ENCODE data around the gene MPRIP. TPM values are rescaled to one million over a fixed set of nuclear protein-coding genes. Genes with fewer than 3 reads are reported as not detected.
A peak's percentile ranks its signal among the peaks of the same experiment; 100 is the strongest.

MPRIP gene
- total RNA-seq, 1 experiment from 2014 or later = 140 TPM

DNA sequence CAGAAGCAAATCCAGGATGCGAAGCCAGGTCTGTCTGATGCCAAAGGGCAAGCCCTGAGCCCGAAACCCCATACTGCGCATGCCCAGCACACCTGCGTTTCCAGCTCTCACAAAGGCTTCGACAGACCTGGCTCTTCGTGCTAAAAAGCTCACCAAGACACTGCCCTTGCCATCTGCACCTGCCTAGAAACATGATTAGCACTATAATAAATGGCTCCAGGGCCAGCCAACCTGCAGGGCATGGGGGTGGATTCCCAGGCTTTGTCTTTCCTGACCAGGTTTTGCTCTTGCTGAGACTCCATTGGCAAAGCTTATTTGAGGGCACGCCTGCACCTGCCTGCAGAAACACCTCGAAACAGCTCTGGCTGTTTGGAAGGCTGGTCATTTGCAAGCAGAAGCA is 178.3 kb downstream of the MPRIP start:
- Mint-ChIP-seq H3K36me3 (peaks cover 73% of the 10 kb centered on the region), H3K4me3 (no peak overlapping the region)

DNA sequence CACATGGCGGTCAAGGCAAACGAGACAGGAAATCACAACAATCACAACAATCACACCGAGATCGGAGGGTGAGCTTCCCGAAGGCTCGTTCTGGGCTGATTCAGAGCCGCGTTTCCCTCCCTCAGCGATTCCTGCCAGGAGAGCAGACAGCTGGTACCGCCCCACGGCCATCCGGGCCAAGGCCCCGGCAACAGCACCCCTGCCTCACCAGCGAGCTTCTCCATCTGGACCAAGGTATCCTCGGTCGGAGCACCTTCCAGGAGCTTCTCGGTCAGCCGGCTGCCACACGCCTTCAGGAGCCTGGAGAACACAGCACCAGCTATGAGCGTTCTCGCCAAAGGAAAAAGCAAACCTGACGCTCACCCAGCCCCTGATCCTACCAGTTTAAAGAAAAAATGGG is 179.1 kb downstream of the MPRIP start:
- H3K9me3 Mint-ChIP-seq = no peaks in the 10 kb centered on the region
- H3K36me3 Mint-ChIP-seq = peaks cover 77% of the 10 kb centered on the region
- H3K27me3 Mint-ChIP-seq (ENCODE audit: low read depth) = no peaks in the 10 kb centered on the region
- ATAC-seq (no peak), DNase-seq (ENCODE audit: low spot score) (no peak)
- POLR2A ChIA-PET = no interaction called here
- peak overlapping the region; percentile 57; the same call in 1 of the 2 replicates for H3K27ac Mint-ChIP-seq
- CTCF ChIA-PET = interaction anchor here (0.5 to 1.2 kb wide), 4 partner anchors 48 to 79 kb away, joined by 3 to 5 read pairs (median 3); no protein-coding TSS in a partner anchor
- no peak overlapping the region for H3K4me3 Mint-ChIP-seq
- no peak for TF ChIP-seq NR2C2 (CRISPR knock-in tag; IDR thresholded peaks at IDR 0.05)
- no peak for TF ChIP-seq FOXP1 (CRISPR knock-in tag; IDR thresholded peaks at IDR 0.05; ENCODE audit: borderline replicate concordance)
- no peaks in the 10 kb centered on the region for H3K4me1 Mint-ChIP-seq

More for the DNA sequence above, 178.3 kb downstream of the MPRIP start:
- 0 out of 2 replicates have a peak overlapping the region, but pooled peaks have one; percentile 57 for H3K27ac Mint-ChIP-seq
- ChIA-PET CTCF (interaction anchor here (1.0 to 1.1 kb wide), 2 partner anchors 49 to 78 kb away, joined by 3 to 5 read pairs; no protein-coding TSS in a partner anchor), POLR2A (no interaction called here)
- ATAC-seq = no peak
- no peaks in the 10 kb centered on the region for H3K27me3 Mint-ChIP-seq (ENCODE audit: low read depth)
- no peak for DNase-seq (ENCODE audit: low spot score)
- TF ChIP-seq, protein P1, sequence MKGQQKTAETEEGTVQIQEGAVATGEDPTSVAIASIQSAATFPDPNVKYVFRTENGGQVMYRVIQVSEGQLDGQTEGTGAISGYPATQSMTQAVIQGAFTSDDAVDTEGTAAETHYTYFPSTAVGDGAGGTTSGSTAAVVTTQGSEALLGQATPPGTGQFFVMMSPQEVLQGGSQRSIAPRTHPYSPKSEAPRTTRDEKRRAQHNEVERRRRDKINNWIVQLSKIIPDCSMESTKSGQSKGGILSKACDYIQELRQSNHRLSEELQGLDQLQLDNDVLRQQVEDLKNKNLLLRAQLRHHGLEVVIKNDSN (CRISPR knock-in tag; IDR thresholded peaks at IDR 0.05) = no peak
- TF ChIP-seq, protein P2, sequence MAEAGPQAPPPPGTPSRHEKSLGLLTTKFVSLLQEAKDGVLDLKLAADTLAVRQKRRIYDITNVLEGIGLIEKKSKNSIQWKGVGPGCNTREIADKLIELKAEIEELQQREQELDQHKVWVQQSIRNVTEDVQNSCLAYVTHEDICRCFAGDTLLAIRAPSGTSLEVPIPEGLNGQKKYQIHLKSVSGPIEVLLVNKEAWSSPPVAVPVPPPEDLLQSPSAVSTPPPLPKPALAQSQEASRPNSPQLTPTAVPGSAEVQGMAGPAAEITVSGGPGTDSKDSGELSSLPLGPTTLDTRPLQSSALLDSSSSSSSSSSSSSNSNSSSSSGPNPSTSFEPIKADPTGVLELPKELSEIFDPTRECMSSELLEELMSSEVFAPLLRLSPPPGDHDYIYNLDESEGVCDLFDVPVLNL (CRISPR knock-in tag; IDR thresholded peaks at IDR 0.05; ENCODE audit: borderline replicate concordance, low read depth) = no peak
- TF ChIP-seq, protein P3, sequence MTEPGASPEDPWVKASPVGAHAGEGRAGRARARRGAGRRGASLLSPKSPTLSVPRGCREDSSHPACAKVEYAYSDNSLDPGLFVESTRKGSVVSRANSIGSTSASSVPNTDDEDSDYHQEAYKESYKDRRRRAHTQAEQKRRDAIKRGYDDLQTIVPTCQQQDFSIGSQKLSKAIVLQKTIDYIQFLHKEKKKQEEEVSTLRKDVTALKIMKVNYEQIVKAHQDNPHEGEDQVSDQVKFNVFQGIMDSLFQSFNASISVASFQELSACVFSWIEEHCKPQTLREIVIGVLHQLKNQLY (CRISPR knock-in tag; IDR thresholded peaks at IDR 0.05) = no peak
- TF ChIP-seq, protein P4, sequence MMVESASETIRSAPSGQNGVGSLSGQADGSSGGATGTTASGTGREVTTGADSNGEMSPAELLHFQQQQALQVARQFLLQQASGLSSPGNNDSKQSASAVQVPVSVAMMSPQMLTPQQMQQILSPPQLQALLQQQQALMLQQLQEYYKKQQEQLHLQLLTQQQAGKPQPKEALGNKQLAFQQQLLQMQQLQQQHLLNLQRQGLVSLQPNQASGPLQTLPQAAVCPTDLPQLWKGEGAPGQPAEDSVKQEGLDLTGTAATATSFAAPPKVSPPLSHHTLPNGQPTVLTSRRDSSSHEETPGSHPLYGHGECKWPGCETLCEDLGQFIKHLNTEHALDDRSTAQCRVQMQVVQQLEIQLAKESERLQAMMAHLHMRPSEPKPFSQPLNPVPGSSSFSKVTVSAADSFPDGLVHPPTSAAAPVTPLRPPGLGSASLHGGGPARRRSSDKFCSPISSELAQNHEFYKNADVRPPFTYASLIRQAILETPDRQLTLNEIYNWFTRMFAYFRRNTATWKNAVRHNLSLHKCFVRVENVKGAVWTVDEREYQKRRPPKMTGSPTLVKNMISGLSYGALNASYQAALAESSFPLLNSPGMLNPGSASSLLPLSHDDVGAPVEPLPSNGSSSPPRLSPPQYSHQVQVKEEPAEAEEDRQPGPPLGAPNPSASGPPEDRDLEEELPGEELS (CRISPR knock-in tag; IDR thresholded peaks at IDR 0.05) = no peak
- TF ChIP-seq RELA (CRISPR knock-in tag; IDR thresholded peaks at IDR 0.05; ENCODE audit: borderline replicate concordance) (no peak), CREB1 (CRISPR knock-in tag; IDR thresholded peaks at IDR 0.05) (no peak)
- TF ChIP-seq, protein P5, sequence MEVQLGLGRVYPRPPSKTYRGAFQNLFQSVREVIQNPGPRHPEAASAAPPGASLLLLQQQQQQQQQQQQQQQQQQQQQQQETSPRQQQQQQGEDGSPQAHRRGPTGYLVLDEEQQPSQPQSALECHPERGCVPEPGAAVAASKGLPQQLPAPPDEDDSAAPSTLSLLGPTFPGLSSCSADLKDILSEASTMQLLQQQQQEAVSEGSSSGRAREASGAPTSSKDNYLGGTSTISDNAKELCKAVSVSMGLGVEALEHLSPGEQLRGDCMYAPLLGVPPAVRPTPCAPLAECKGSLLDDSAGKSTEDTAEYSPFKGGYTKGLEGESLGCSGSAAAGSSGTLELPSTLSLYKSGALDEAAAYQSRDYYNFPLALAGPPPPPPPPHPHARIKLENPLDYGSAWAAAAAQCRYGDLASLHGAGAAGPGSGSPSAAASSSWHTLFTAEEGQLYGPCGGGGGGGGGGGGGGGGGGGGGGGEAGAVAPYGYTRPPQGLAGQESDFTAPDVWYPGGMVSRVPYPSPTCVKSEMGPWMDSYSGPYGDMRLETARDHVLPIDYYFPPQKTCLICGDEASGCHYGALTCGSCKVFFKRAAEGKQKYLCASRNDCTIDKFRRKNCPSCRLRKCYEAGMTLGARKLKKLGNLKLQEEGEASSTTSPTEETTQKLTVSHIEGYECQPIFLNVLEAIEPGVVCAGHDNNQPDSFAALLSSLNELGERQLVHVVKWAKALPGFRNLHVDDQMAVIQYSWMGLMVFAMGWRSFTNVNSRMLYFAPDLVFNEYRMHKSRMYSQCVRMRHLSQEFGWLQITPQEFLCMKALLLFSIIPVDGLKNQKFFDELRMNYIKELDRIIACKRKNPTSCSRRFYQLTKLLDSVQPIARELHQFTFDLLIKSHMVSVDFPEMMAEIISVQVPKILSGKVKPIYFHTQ (CRISPR knock-in tag; IDR thresholded peaks at IDR 0.05) = no peak
- H3K9me3 Mint-ChIP-seq = no peaks in the 10 kb centered on the region
- no peaks in the 10 kb centered on the region for H3K4me1 Mint-ChIP-seq

DNA sequence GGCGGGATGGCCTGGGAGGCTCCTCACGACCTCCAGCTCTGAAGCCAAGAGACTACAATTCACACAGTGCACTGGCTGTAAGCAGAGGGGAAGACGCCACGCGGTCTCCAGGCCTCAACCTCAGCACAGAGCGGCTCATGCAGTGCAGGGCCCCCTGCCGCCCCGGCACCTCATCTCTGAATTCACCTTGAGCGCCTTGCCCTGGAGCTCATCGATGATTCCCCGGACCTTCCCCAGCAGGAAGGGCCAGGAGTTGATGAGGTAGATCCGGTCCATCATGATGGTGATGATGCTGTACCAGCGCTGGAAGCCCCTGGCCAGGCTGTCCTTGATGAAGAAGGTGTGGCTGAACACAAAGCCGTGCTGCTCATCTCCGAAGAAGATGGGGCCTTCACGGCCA is 181.5 kb downstream of the MPRIP start:
- Mint-ChIP-seq H3K27ac (no peak overlapping the region), H3K9me3 (no peaks in the 10 kb centered on the region), H3K4me1 (no peaks in the 10 kb centered on the region), H3K36me3 (peaks cover 76% of the 10 kb centered on the region), H3K4me3 (no peak overlapping the region), H3K27me3 (ENCODE audit: low read depth) (no peaks in the 10 kb centered on the region)
- ChIA-PET POLR2A (no interaction called here), CTCF (interaction anchor here (1.2 kb wide), 1 partner anchor 232 kb away, joined by 4 read pairs; no protein-coding TSS in a partner anchor)
- ATAC-seq = no peak
- no peak for DNase-seq (ENCODE audit: low spot score)
- TF ChIP-seq, protein P6, sequence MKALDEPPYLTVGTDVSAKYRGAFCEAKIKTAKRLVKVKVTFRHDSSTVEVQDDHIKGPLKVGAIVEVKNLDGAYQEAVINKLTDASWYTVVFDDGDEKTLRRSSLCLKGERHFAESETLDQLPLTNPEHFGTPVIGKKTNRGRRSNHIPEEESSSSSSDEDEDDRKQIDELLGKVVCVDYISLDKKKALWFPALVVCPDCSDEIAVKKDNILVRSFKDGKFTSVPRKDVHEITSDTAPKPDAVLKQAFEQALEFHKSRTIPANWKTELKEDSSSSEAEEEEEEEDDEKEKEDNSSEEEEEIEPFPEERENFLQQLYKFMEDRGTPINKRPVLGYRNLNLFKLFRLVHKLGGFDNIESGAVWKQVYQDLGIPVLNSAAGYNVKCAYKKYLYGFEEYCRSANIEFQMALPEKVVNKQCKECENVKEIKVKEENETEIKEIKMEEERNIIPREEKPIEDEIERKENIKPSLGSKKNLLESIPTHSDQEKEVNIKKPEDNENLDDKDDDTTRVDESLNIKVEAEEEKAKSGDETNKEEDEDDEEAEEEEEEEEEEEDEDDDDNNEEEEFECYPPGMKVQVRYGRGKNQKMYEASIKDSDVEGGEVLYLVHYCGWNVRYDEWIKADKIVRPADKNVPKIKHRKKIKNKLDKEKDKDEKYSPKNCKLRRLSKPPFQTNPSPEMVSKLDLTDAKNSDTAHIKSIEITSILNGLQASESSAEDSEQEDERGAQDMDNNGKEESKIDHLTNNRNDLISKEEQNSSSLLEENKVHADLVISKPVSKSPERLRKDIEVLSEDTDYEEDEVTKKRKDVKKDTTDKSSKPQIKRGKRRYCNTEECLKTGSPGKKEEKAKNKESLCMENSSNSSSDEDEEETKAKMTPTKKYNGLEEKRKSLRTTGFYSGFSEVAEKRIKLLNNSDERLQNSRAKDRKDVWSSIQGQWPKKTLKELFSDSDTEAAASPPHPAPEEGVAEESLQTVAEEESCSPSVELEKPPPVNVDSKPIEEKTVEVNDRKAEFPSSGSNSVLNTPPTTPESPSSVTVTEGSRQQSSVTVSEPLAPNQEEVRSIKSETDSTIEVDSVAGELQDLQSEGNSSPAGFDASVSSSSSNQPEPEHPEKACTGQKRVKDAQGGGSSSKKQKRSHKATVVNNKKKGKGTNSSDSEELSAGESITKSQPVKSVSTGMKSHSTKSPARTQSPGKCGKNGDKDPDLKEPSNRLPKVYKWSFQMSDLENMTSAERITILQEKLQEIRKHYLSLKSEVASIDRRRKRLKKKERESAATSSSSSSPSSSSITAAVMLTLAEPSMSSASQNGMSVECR (CRISPR knock-in tag; IDR thresholded peaks at IDR 0.05; ENCODE audit: borderline replicate concordance) = no peak
- TF ChIP-seq JUN (CRISPR knock-in tag; IDR thresholded peaks at IDR 0.05) (no peak), JAZF1 (CRISPR knock-in tag; IDR thresholded peaks at IDR 0.05) (no peak), ZBTB21 (CRISPR knock-in tag; IDR thresholded peaks at IDR 0.05; ENCODE audit: borderline replicate concordance) (no peak)
- TF ChIP-seq, protein P7, sequence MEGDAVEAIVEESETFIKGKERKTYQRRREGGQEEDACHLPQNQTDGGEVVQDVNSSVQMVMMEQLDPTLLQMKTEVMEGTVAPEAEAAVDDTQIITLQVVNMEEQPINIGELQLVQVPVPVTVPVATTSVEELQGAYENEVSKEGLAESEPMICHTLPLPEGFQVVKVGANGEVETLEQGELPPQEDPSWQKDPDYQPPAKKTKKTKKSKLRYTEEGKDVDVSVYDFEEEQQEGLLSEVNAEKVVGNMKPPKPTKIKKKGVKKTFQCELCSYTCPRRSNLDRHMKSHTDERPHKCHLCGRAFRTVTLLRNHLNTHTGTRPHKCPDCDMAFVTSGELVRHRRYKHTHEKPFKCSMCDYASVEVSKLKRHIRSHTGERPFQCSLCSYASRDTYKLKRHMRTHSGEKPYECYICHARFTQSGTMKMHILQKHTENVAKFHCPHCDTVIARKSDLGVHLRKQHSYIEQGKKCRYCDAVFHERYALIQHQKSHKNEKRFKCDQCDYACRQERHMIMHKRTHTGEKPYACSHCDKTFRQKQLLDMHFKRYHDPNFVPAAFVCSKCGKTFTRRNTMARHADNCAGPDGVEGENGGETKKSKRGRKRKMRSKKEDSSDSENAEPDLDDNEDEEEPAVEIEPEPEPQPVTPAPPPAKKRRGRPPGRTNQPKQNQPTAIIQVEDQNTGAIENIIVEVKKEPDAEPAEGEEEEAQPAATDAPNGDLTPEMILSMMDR (IDR thresholded peaks at IDR 0.05) = no peak
- TF ChIP-seq, protein P8, sequence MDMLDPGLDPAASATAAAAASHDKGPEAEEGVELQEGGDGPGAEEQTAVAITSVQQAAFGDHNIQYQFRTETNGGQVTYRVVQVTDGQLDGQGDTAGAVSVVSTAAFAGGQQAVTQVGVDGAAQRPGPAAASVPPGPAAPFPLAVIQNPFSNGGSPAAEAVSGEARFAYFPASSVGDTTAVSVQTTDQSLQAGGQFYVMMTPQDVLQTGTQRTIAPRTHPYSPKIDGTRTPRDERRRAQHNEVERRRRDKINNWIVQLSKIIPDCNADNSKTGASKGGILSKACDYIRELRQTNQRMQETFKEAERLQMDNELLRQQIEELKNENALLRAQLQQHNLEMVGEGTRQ (CRISPR knock-in tag; IDR thresholded peaks at IDR 0.05) = no peak
- TF ChIP-seq, protein P9, sequence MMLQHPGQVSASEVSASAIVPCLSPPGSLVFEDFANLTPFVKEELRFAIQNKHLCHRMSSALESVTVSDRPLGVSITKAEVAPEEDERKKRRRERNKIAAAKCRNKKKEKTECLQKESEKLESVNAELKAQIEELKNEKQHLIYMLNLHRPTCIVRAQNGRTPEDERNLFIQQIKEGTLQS (CRISPR knock-in tag; conservative IDR thresholded peaks at IDR 0.05) = no peak
